Naive thymus-derived CD4-positive, alpha-beta T cell (primary cell): ENCODE measurements around the gene BID. TPM values are rescaled to one million over a fixed set of nuclear protein-coding genes. Genes with fewer than 3 reads are reported as not detected.

ENCODE experiments used
- ATAC-seq: fragments of 150-1000 bp; cut with Tn5 transposase; 2 replicates; pipeline ENCODE4 v1.10.0; 2021; ENCODE audit warnings: mild to moderate bottlenecking, moderate library complexity
- CTCF ChIA-PET: fragments of 350-600 bp; sonication (Branson Sonifier 250); formaldehyde crosslinking; loops from one replicate; lab custom pipeline; 2021; ENCODE audit warnings: antibody characterized with exemption; lab: Charles Lee
- POLR2A ChIA-PET: fragments of 350-600 bp; sonication (Branson Sonifier 250); formaldehyde crosslinking; loops from one replicate; lab custom pipeline; 2021; ENCODE audit warnings: antibody characterized with exemption, inconsistent platforms; lab: Charles Lee
- DNase-seq, 9 donors: peaks; one replicate each; pipeline versions ENCODE4 v3.0.0 to v3.0.0-alpha.2; 2020 to 2022; ENCODE audit warnings: mixed read lengths in 1 of 9
- H3K27ac ChIP-seq: one replicate; pipeline ENCODE4 v1.7.0; 2013; ENCODE audit warnings: mild to moderate bottlenecking, low read depth, low read length, moderate library complexity
- H3K27me3 ChIP-seq, 2 donors: one replicate each; pipeline ENCODE4 v1.7.0; 2013; ENCODE audit warnings: low read length in 2 of 2, mild to moderate bottlenecking in 2 of 2, moderate library complexity in 2 of 2; ENCODE audit not compliant: control insufficient read depth in 2 of 2, insufficient read depth in 2 of 2
- H3K36me3 ChIP-seq, 3 experiments: 1 replicate in 2 of 3; 2 replicates in 1 of 3; pipeline ENCODE4 v1.7.0; 2013; ENCODE audit warnings: low read length in 3 of 3, mild to moderate bottlenecking in 3 of 3, moderate library complexity in 1 of 3; ENCODE audit not compliant: insufficient read depth in 3 of 3, control insufficient read depth in 2 of 3
- H3K4me1 ChIP-seq, 2 donors: one replicate each; pipeline ENCODE4 v1.7.0; 2013; ENCODE audit warnings: low read length in 2 of 2, mild to moderate bottlenecking in 2 of 2, moderate library complexity in 1 of 2; ENCODE audit not compliant: control insufficient read depth in 2 of 2, insufficient read depth in 2 of 2
- H3K4me3 ChIP-seq: 2 replicates; pipeline ENCODE4 v1.7.0; 2013; ENCODE audit warnings: mild to moderate bottlenecking, low read length
- H3K9me3 ChIP-seq, 3 experiments: 1 replicate in 2 of 3; 2 replicates in 1 of 3; pipeline ENCODE4 v1.7.0; 2013; ENCODE audit warnings: low read length in 3 of 3; ENCODE audit not compliant: control insufficient read depth in 2 of 3
- H3K27ac Mint-ChIP-seq, 9 donors: one replicate each; pipeline ENCODE4 v1.8.0; 2020 to 2022; ENCODE audit warnings: mixed read lengths in 9 of 9, mild to moderate bottlenecking in 8 of 9, moderate library complexity in 5 of 9, inconsistent platforms in 2 of 9
- H3K27me3 Mint-ChIP-seq, 5 donors: one replicate each; pipeline ENCODE4 v1.8.0; 2021 to 2022; ENCODE audit warnings: mixed read lengths in 5 of 5, mild to moderate bottlenecking in 1 of 5
- H3K36me3 Mint-ChIP-seq, 5 donors: one replicate each; pipeline ENCODE4 v1.8.0; 2020 to 2022; ENCODE audit warnings: mixed read lengths in 5 of 5, mild to moderate bottlenecking in 3 of 5, inconsistent platforms in 1 of 5
- H3K4me1 Mint-ChIP-seq, 7 donors: one replicate each; pipeline ENCODE4 v1.8.0; 2020 to 2022; ENCODE audit warnings: mixed read lengths in 7 of 7, mild to moderate bottlenecking in 3 of 7, inconsistent platforms in 1 of 7
- H3K4me3 Mint-ChIP-seq, 10 donors: one replicate each; pipeline ENCODE4 v1.8.0; 2020 to 2022; ENCODE audit warnings: mild to moderate bottlenecking in 10 of 10, mixed read lengths in 10 of 10, moderate library complexity in 6 of 10, inconsistent platforms in 2 of 10
- H3K9me3 Mint-ChIP-seq, 11 donors: one replicate each; pipeline ENCODE4 v1.8.0; 2020 to 2022; ENCODE audit warnings: mixed read lengths in 11 of 11, mild to moderate bottlenecking in 4 of 11, inconsistent platforms in 1 of 11, moderate library complexity in 1 of 11
- intact Hi-C, 2 donors: fragments of 100-400 bp; cut with micrococcal nuclease; formaldehyde crosslinking; loops; one replicate each; pipeline ENCODE4 v1.15.1; 2023
- polyA plus RNA-seq, 2 donors: library from polyadenylated mRNA; unstranded; fragments of 300-500 nt; fragmentation: Illumina TruSeq; gene quantifications; one replicate each; pipeline ENCODE4 v1.2.3, GENCODE V29; 2021
- total RNA-seq, 6 experiments: library from RNA in 5 of 6; stranded (reverse) in 5 of 6; gene quantifications; 1 replicate in 5 of 6; 2 replicates in 1 of 6; pipeline ENCODE4 v1.2.3 and lab custom pipeline; 2021 to 2026

BID gene
- total and polyA plus RNA-seq, 7 experiments from 2014 or later = 15.4 to 66.2 (median 32.1) TPM

- no peak overlapping the region for H3K4me3 ChIP-seq
- intact Hi-C loops = no loop called here
- no peak for DNase-seq
- H3K4me1 ChIP-seq = no peaks in the 10 kb centered on the region
- no peaks in the 10 kb centered on the region for H3K36me3 ChIP-seq
- Mint-ChIP-seq H3K9me3 (peaks cover 0 to 2% (median 0%) of the 10 kb centered on the region in 11 donors), H3K36me3 (no peaks in the 10 kb centered on the region), H3K4me3 (no peak overlapping the region), H3K27ac (peak overlapping the region in 1 of 9 donors; percentile 52), H3K4me1 (peaks cover 0 to 5% (median 4%) of the 10 kb centered on the region in 7 donors), H3K27me3 (no peaks in the 10 kb centered on the region)
- H3K9me3 ChIP-seq = no peaks in the 10 kb centered on the region
- POLR2A ChIA-PET = no interaction called here
- CTCF ChIA-PET = no interaction called here
- no peak overlapping the region for H3K27ac ChIP-seq
- H3K27me3 ChIP-seq = no peaks in the 10 kb centered on the region
- no peak for ATAC-seq
These were observed 21.6 kb upstream of the BID start for GRCh38 chr22:17795661-17796548.

- no peak for ATAC-seq
- ChIA-PET CTCF (no interaction called here), POLR2A (no interaction called here)
- Mint-ChIP-seq H3K4me1 (peaks cover 0 to 5% (median 4%) of the 10 kb centered on the region in 7 donors), H3K9me3 (peaks cover 0 to 2% (median 0%) of the 10 kb centered on the region in 11 donors), H3K27ac (peak overlapping the region in 2 of 9 donors; percentile 4 to 52), H3K27me3 (no peaks in the 10 kb centered on the region), H3K4me3 (no peak overlapping the region), H3K36me3 (no peaks in the 10 kb centered on the region)
- no peak overlapping the region for H3K4me3 ChIP-seq
- no peaks in the 10 kb centered on the region for H3K36me3 ChIP-seq
- intact Hi-C loops = no loop called here
- no peak for DNase-seq
- H3K27ac ChIP-seq = no peak overlapping the region
- no peaks in the 10 kb centered on the region for H3K27me3 ChIP-seq
- H3K4me1 ChIP-seq = no peaks in the 10 kb centered on the region
- no peaks in the 10 kb centered on the region for H3K9me3 ChIP-seq
These were observed 20.7 kb upstream of the BID start for GRCh38 chr22:17794726-17795542.

- H3K27me3 ChIP-seq = no peaks in the 10 kb centered on the region
- H3K36me3 ChIP-seq = no peaks in the 10 kb centered on the region
- Mint-ChIP-seq H3K4me1 (peaks cover 0 to 4% (median 0%) of the 10 kb centered on the region in 7 donors), H3K4me3 (no peak overlapping the region), H3K27ac (peak overlapping the region in 1 of 9 donors; percentile 79), H3K9me3 (peaks cover 0 to 2% (median 0%) of the 10 kb centered on the region in 11 donors), H3K27me3 (no peaks in the 10 kb centered on the region), H3K36me3 (peaks cover 0 to 4% (median 0%) of the 10 kb centered on the region in 5 donors)
- ChIA-PET CTCF (no interaction called here), POLR2A (no interaction called here)
- H3K27ac ChIP-seq = no peak overlapping the region
- ATAC-seq = no peak
- intact Hi-C loops = no loop called here
- H3K9me3 ChIP-seq = no peaks in the 10 kb centered on the region
- DNase-seq = no peak
- no peak overlapping the region for H3K4me3 ChIP-seq
- H3K4me1 ChIP-seq = no peaks in the 10 kb centered on the region
These were observed 18.7 kb upstream of the BID start for GRCh38 chr22:17792854-17793434.

DNA sequence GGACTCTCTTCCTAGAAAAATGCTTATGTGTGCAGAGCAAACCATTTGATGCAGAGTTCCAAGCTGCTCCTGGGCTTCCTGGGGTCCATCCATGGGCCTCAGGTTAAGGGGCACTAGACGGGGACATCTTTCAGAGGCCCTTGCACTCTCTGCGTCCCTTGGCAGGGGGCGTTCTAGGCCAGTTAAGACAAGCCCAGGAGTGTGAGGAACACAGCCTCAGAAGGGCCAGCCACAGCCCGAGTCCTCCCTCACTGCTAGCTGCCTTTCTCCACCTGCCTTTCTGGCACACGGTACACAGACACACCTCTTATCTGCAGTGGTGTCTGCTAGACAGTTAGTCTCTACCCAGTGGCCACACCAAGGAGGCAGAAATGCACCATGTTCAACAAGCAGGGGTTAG lies 18.0 kb upstream of the BID start:
- Mint-ChIP-seq H3K27me3 (no peaks in the 10 kb centered on the region), H3K4me1 (peaks cover 0 to 4% (median 0%) of the 10 kb centered on the region in 7 donors), H3K36me3 (peaks cover 0 to 4% (median 0%) of the 10 kb centered on the region in 5 donors), H3K9me3 (peaks cover 0 to 2% (median 0%) of the 10 kb centered on the region in 11 donors), H3K27ac (no peak overlapping the region), H3K4me3 (no peak overlapping the region)
- ATAC-seq (peak; percentile 6), DNase-seq (no peak)
- ChIA-PET CTCF (no interaction called here), POLR2A (no interaction called here)
- no peaks in the 10 kb centered on the region for H3K9me3 ChIP-seq
- H3K4me1 ChIP-seq = no peaks in the 10 kb centered on the region
- H3K27me3 ChIP-seq = no peaks in the 10 kb centered on the region
- H3K4me3 ChIP-seq = no peak overlapping the region
- intact Hi-C loops = no loop called here
- H3K36me3 ChIP-seq = no peaks in the 10 kb centered on the region
- no peak overlapping the region for H3K27ac ChIP-seq

DNA sequence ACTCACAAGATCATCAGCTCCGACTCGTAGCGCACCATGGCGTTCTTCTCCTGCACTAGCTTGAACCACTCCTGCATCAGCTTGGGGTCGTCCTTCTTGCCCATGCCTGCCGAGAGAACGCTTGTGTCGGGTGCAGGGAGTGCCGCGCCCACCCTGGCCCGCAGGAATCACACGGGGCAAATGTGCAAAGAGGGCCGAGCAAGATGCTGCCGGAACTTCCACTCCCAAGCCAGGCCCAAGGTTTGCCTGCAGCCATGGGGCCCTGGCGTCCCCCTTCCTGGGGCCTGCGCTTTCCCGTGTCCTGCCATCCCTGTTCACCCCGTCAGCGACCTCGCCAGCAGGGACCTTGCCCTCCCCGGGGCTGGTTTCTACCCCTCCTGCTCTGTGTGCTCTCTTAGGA lies 16.9 kb upstream of the BID start:
- intact Hi-C loops = no loop called here
- Mint-ChIP-seq H3K27ac (no peak overlapping the region), H3K36me3 (peaks cover 0 to 4% (median 0%) of the 10 kb centered on the region in 5 donors), H3K9me3 (no peaks in the 10 kb centered on the region), H3K4me1 (peaks cover 0 to 3% (median 0%) of the 10 kb centered on the region in 7 donors), H3K27me3 (no peaks in the 10 kb centered on the region), H3K4me3 (no peak overlapping the region)
- ChIA-PET CTCF (no interaction called here), POLR2A (no interaction called here)
- no peak overlapping the region for H3K4me3 ChIP-seq
- H3K36me3 ChIP-seq = no peaks in the 10 kb centered on the region
- H3K27me3 ChIP-seq = no peaks in the 10 kb centered on the region
- H3K4me1 ChIP-seq = no peaks in the 10 kb centered on the region
- no peak for ATAC-seq
- no peak overlapping the region for H3K27ac ChIP-seq
- no peaks in the 10 kb centered on the region for H3K9me3 ChIP-seq
- DNase-seq = no peak

DNA sequence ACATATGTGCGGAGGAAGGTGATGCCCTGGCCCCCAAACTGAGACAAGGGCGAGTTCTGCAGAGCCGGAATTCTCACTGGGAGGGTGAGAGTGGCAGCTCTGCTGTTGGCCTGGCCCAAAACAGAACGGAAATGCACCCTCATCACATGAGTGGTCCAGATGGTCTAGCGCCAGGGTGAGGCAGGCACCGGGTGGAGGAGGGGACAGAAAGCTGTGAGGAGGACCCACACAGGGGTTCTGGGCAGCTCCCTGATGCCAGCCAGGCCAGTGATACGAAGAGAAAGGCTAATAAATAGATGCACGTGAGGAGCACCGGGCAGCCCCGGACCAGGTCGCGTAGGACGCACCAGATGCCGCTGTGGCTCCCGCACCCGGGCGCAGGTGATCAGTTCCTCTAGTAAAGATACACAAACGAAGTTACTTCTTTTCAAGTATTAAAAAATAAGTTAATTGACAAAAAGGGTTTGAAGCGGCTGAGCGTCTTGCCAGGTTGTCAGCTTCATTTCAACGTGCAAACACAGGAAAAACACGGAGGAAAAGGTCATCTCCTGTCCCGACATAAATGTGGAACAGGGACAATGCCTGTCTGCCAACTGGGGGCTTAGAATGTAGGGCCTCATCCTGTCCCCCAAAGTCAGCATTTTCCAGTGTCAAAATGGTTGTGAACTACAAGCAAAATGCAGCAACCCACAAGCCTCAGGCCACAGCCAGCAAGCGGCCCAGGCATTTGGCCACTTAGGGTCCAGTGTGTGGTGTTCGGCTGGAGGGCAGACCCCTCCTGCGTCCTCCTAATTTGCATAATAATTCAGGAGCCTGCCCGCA lies 15.3 kb upstream of the BID start:
- no peaks in the 10 kb centered on the region for H3K27me3 ChIP-seq
- CTCF ChIA-PET = interaction anchor here (6.8 kb wide), 1 partner anchor 47 kb away, joined by 82 read pairs; no protein-coding TSS in a partner anchor
- no peaks in the 10 kb centered on the region for H3K9me3 ChIP-seq
- H3K4me1 Mint-ChIP-seq = peaks cover 0 to 4% (median 0%) of the 10 kb centered on the region in 7 donors
- H3K27ac Mint-ChIP-seq = no peak overlapping the region
- no peak overlapping the region for H3K4me3 ChIP-seq
- no peak for ATAC-seq
- H3K4me1 ChIP-seq = peaks cover 0 to 4% of the 10 kb centered on the region in 2 donors
- H3K4me3 Mint-ChIP-seq = no peak overlapping the region
- H3K27ac ChIP-seq = no peak overlapping the region
- intact Hi-C loops = no loop called here
- no peaks in the 10 kb centered on the region for H3K36me3 ChIP-seq
- H3K36me3 Mint-ChIP-seq = peaks cover 0 to 4% (median 0%) of the 10 kb centered on the region in 5 donors
- POLR2A ChIA-PET = no interaction called here
- no peaks in the 10 kb centered on the region for H3K9me3 Mint-ChIP-seq
- no peak for DNase-seq
- H3K27me3 Mint-ChIP-seq = no peaks in the 10 kb centered on the region
